ENCODE results near the gene SIK3.

The SIK3 gene

DNA sequence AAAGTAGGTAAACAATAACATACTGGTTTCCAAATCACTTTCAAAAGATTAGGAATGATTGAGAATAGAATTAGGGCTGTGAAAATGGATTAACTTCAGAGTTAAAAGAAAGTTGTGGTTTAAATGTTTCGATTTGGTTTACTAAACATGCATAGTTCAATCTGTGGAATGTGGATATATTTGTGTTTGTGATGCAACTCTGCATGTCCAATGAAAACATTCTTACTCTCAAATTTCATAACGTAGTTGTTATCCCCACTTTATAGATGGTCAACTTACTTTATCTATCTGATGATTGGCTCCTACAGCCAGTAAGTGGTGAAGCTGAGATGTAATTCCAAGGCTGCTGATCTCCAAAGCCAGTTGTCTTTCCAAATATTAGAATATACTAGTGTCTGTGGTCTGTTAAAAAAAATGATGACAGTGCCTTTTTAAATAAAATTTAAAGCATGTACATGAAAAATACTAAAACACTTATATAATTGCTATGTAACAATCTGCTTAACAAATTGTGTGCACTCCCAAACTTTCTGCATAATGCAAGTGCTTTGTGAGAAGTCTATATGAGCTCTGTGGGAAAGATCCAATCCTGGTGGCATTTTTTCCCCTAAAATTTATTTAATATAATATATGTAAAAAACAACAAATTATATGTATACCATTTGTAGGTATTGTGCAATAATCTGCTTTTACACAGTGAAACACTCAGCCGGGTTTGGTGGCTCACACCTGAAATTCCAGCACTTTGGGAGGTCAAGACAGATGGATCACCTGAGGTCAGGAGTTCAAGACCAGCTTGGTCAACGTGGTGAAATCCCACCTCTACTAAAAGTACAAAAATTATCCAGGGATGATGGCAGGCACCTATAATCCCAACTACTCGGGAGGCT, 9.7 kb upstream of the SIK3 start:
- DNase-seq, result no peak

DNA sequence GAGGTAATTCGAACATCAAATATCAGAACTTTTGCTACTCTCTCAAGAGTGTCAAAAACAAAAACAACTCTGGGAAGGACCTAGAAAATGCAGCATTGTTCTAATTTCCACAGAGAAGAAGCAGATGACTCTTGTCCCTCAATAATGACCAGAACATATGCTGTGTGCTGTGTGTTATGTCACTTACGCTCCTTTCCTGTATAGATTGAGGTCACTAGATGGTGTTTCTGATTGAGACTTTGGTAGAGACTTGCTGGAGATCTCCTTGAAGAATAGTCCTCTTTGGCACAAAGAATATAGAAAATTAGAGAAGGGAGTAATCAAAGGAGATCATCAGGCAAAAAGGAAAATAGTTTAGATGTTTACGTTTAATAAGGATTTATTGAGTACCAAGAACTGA, 2.3 kb upstream of the SIK3 start:
- no peak for DNase-seq

DNA sequence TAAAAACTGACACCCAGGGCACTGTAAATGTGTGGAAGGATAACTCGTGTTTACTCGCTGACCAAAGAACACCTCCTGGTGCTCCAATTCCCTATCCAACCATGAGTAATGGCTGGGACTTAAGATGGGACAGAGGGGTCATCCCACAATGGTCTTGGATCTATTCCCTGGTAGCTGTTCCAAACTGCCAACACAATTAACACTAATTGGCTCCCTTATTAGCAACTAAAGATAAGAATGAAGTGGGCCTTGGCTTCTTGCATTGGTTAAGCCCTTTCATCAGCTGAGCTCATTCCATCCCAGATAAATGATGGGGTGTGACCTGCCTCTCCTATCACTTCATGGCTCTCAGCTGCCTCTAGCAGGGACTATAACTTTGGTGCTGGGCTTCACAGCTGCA, 1.5 kb upstream of the SIK3 start:
- no peak for DNase-seq

DNA sequence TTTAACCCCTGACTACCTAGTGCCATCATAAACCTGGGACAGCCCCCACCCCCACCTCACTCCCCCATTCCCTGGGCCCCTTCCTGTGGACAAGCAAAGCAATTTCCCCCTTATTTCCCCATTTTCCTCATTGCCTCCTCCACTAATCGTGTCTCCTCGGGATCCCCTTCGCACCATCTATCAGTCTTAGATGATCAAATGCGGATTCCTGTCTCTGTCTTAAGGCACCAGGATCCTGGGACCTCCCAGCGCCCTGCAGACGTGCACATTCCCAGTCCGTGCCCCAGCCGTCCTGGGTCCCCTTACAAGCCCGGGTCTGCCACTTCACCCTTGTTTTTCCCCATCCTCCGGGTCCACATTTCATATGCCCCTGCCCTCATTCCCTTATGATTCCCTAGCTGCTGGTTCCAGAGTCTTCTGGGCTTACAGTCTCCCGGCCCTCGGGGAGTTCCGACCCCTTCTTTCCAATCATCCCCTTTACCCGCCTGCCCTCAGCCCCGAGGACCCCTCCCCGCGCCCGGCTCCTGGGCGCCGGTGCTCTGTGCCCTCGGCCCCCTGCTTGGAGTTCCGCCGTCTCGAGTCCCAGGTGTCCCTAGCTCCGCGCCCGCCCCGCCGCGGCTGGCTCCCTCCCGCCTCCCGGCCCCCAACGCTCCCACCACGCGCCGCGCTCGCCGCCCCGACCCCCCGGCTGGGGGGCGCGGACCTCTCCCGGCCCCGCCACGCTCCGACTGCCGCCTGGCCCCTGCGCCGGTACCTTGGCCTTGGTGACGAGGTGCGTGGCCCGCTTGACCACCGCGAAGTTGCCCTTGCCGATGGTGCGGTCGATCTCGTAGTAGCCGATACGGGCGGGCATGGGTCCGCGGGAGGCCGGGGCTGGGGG, 599 bp downstream of the SIK3 start:
- DNase-seq, result no peak

DNA sequence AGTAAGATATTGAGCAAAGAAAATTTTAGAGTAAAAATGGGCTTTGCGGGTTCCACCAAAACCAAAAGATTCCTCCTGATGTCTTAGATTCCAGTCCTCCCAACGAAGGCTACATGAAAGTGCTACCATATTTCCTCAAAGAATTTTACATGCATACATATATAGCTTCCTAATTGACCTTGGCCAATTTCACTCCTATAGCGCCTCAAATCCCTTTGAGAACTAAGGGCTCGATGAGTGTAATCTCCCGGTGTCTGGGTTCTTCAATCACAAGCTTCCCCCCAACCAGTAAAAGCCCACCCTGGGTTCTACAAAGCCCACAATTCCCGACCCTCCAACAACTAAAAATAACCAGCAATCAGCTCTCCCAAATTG, 1.2 kb downstream of the SIK3 start:
- no peak for DNase-seq

DNA sequence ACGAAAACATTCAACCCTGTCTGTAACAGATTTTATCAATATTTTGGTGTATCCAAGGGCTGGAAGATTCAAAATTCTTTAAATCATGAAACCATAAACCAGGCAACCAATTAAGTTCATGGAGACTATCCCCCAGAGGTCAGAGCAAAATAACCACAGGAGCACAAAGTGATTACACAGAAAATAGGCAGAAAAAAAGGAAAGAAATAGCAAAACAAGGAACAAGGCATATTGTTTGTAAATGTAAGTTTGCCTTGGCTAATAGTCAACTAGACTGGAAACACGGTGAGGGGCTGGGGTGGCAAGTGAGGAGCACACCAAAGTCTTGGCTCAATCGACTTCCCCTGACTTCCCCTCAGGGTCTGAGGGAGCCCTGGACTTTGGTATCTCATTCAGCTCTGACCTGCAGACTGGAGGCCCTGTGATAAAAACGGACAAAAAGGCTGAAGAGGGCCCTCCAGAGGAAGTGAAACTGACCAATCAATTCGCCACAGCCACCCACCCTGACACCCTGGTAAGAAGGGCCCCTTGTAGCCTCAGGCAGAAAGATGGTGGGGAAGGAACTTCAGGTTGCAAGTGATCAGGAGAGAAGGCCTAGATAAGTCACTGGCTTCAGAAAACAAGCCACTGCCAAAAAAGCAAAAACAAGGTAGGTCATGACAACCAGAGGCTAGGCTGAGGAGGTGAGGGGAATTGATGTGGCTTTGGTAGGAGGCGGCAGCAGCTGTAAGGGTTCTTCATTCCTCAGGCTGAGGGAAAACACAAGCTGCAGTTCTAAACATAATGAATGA, 1.8 kb downstream of the SIK3 start:
- peak; percentile 84 for DNase-seq

DNA sequence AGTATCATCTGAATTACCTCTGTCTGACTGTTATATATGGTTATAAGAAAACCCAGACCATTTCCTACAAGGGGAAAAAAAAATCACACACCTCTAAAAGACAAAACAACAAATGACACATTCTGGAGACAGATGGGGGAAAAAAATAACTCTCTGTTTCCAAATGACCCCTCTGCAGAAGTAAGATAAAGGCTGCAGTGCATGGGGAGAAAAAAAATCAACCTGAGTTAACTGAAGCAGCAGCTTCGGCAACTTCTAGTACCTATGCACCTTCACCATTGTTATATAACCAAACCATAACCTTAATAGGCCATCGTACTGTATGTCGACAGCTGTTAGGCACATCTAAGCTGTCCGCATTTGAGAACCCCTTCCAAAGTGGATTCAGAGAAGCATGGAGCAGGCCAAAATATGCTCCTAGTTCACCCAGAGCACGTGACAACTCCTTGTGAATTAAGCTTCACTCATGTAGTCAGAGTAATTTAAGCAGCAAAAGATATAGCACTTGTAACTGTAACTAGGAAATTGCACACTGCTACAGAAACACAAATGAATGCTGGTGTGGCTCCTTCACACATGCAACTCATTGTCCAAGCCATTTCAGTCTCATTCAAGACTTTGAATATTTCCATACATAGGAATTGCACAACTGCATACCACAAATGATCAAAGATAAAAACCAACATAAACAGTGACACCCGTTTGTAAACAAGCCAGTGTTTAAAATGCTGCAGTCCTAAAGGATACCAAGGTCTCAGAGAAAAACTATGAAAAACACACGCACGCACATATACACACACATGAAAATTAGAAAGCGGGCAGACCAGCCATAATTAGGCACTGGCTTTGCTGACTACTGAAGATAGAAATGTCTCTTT, 2.7 kb downstream of the SIK3 start:
- DNase-seq, result peak; percentile 58

DNA sequence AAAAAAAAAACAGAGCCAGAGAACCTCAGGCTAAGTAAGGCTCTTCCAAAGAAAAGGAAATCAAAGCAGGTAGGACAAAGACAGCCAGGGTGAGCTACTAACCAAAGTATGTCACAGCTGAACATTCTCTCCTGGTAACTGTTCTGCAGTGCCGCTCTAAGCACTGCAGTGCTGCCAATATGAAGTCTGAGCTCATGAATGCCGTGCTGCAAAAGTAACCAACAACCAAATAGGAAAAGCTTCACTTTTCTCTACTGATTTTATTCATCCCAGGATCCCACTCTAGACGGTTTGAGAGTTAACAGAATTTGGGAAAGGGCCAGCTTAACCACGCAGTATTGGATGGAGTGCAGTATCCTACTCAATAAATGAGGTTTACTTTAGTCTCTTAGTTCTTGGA, 3.5 kb downstream of the SIK3 start:
- no peak for DNase-seq

DNA sequence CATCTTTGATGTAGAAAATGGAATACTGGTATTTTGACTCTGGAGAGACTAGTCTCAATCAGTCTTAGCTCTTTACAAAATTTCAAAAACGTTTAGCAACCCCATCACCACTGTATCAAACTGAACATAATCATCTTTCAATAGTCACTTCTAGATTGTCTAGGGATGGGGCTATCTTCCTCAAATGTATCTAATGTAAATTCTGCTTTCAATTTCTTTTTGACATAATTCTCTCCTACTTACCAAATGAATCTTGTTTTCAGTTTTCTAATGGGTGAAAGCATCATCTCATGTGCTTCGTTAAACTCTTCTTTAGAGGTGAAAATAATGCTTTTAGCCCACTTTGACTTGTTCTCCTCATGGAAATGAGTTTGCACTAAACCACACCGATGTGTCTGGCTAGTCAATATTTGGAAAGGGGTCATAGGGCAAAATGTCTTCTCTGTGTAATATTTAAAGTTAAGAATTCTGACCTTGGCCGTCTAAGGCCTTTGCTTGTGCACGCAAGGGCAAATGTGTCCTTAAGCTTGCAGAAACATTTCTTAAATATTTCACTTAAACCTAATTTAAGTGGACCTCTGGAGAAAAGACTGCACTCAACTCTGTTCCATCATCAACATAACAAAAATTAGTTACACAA, 5.2 kb downstream of the SIK3 start:
- no peak for DNase-seq

DNA sequence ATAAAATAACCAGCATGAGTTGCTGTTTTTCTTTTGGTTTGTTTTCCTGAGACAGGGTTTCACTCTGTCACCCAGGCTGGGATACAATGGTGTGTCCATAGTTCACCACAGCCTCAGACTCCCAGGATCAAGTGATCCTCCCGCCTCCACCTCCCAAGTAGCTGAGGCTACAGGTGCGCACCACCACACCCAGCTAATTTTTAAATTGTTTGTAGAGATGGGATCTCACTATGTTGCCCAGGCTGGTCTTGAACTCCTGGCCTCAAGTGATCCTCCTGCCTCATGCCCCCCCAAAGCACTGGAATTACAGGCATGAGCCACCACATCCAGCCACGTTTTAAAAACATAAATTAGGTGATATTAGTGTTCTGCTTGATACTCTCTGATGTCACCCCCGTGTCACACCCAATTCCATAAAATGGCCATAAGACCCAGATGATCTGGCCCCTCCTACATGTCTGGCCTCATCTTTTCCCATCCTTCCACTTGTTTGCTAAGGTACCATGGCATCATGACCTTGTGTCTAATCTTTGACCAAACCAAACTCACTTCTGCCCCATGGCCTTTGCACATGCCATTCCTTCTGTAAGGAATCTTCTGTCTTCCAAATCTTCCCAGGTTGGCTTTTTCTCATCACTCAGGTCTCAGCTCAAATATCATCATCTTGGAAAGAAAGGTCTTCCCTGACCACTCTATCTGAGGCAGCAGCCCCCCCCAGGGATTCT, 6.3 kb downstream of the SIK3 start:
- no peak for DNase-seq

DNA sequence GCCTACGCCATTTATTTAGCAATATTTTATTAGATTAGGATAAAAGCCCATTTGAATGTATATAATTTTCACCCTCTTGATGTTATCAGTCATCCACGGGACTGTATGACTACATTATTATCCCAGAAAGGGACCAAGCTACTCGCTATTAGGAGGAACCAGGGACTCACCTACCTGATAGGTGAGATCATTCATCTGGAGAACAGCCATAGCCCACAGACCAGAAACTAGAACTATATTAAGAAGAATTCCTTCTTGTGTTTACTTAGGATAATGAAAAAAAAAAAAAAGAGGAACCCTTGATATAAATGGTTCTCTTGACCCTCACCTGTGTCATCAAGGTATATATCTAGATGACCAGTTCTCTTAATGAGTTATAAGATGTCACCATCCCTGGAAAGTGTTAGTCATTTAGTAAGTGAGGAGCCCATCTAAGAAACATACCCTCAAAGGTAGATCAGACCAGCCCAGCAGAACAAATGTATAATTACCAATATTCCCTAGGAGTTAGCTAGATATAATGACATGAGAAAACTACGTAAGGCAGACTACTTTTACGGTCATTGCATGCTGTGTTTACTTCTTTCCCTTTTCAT, 8.0 kb downstream of the SIK3 start:
- DNase-seq, result no peak

DNA sequence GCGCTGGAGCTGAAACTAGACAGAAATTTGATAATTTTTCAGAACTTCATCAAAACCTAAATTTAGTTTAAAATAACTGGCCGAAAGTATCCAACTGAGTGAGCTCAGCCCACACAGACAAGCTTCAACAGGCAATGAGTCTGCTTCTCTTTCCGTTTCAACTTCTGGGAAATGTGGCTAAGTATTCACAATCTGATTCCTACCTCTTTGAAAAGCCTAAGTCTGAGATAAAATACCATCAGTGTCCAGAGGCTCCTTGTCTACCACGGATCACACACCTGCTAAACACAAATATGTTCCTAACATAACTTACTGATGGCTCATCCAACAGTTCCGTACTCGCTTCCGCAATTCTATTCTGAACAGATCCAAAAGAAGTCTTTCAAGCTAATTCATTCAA, 8.5 kb downstream of the SIK3 start:
- no peak for DNase-seq

DNA sequence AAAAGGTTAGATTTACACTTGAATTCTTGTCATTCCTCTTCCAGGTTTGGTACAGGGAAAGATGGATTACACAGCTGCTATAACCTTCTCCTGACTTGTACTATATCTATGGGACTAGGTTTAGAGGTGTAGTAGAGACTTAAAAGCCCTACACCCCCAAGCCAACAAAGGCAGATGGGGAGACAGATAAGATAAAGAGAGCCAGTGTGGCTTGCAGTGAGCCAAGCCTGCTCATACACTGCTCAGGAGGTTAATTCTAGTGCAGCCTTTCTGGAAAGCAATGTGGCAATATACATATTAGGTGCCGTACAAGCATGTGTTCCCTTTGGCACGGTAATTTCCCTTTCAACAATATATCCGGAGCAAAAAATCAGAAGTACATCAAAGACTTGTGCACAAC, 10.8 kb downstream of the SIK3 start:
- DNase-seq, result no peak

DNA sequence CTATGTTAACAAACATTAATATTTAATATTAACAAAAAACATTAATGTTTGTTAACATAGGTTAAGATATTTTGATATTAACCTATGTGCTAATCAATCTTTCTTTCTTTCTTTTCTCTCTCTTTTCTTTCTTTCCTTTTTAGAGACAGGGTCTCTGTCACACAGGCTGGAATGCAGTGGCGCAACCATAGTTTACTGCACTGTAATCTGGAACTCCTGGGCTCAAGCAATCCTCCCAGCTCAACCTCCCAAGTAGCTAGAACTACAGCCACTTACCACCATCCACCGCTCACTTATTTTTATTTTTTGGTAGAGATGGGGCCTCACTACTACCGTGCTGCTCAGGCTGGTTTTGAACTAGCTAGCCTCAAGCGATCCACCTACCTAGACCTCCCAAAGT, 13.2 kb downstream of the SIK3 start:
- no peak for DNase-seq

DNA sequence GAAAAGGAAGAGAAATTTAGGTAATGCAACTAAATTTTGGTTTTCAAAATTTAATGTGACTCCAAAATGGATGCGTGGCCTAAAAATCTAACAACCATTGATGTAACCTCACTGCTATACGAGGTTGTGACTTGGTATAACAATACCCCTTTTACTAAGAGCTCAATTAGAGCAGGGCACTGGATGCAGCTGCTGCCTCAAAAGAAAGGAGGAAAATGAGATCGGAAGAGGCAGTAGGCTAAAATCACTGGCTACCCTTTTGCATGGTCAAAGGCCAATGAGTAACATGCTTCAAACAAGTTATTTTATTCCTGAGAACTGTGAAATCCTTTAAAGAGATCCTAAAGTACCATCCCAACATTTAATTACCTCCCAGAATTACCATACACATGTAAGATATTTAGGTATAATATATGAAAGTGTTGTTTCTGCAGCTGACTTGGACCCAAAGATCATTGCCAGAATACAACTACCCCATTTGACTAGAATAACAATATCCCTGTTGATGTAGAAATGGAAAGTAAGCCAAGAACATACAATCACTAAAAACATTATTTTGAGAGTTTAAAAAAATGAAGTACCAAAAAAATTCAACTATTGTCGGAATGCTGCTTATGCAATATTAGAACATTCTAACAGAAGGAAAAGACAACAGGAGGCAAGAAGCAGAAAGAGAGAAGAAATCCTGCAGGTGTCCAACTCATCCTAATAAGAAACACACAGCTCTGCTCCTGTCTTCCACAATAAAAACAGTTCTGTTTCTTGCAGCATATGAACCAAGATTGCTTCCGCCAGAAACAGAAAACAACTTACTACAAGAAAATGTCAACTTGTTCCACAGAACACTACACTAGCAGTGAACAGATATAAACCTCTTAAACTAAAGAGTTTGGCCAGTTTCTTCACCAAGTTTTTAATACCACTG, 15.0 kb downstream of the SIK3 start:
- no peak for DNase-seq

DNA sequence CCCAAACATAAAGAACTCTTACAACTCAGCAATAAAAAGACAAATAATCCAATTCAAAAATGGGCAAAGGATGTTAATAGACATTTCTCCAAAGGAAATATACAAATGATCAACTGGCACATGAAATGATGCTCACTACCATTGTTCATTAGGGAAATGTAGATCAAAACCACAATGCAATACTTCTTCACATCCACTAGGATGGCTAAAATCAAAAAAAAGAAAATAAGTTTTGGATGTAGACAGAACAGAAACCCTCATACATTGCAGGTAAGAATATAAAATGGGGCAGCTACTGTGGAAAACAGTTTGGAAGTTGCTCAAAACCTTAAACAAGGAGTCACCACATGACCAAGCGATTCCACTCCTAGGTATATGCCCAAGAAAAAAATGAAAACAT, 16.3 kb downstream of the SIK3 start:
- no peak for DNase-seq

DNA sequence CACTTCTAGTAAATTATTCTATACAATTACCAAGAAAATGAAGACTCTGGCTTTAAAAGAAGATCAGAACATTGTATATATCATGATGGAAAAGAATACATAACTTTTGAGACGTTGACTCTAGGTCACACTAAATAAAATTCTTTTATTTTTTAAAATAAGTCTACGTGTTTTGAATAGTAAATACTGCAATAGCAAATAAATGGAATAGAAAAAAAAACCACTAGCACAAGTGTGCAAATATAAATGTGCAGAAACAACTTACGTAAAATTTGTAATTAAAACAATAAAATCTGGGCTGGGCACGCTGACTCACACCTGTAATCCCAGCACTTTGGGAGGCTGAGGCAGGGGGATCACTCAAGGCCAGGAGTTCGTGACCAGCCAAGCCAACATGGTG, 17.9 kb downstream of the SIK3 start:
- DNase-seq, result no peak

DNA sequence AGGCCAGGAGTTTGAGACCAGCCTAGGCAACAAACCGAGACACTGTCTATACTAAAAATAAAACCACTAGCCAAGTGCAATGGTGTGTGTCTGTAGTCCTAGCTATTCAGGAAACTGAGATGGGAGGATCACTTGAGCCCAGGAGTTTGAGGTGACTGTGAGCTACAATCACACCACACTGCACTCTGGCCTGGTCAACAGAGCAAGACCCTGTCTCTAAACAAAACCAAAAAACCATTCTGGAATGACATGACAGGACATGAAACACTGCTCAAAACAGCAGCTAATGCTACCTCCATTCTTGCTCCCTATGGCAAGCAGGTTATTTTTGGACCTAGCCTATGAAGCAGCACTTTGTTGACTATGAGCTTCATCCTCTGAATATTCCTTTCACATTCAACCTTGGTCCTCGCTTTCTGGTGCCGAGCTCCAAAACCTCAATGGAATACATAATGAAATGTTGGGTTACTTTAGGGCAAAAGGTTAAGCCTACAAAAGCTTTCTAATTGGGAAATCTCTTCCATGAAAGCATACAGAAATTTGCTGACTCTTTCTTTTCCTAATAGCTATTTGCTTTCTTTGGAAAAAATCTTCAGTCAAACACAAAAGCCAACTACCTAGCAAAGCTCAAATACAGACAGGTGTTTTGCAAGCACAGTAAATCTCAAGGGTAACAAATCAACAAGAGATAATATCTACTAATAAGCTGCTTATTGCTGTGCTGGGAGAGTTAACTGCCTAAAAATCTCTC, 21.1 kb downstream of the SIK3 start:
- no peak for DNase-seq

DNA sequence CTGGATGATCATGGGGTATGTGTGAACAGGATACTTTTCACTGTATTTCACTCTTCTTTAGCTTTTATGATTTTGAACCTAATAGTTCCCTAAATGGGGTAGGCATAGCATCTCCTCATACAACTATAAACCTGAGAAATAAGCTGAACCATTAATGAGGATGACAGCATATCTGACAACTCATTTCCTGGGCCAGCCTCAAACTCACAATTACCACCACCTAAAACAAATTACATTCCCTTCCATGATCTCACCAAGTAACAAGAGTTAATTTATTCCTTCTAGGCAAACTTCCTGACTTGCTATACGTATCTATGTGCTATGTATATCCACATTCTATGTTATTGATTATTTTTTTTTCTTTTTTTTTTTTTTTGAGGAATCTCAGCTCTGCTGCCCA, 23.0 kb downstream of the SIK3 start:
- no peak for DNase-seq

Measured in CD4-positive, alpha-beta T cell treated with Interleukin-4 for 4 hours (primary cell).